HG03521 (cell line): ENCODE results near the gene SWSAP1.
"Not testable (repeated sequence)": the region's sequence is repeated elsewhere in the genome, so short reads cannot be mapped to it uniquely, and the experiment has no call there.

Source experiments
- ATAC-seq: cut with Tn5 transposase; IDR thresholded peaks from one replicate; pipeline ENCODE4 v1.9.1; 2021; ENCODE audit warnings: mild to moderate bottlenecking, moderate library complexity; ENCODE audit not compliant: unreplicated experiment

SWSAP1 gene

DNA sequence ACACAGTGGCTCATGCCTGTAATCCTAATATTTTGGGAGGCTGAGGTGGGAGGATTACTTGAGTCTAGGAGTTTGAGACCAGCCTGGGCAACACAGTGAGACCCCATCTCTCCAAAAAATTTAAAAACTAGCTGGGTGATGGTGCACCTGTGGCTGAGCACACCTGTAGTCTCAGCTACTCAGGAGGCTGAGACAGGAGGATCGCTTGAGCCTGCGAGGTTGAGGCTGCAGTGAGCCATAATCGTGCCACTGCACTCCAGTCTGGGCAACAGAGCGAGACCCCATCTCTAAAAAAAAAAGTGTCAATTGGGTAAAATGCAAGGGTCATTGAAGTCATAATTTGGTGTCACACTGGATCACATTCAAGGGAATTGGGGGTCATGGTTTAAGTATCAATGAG, 20.4 kb upstream of the SWSAP1 start:
- not testable (repeated sequence) for ATAC-seq

DNA sequence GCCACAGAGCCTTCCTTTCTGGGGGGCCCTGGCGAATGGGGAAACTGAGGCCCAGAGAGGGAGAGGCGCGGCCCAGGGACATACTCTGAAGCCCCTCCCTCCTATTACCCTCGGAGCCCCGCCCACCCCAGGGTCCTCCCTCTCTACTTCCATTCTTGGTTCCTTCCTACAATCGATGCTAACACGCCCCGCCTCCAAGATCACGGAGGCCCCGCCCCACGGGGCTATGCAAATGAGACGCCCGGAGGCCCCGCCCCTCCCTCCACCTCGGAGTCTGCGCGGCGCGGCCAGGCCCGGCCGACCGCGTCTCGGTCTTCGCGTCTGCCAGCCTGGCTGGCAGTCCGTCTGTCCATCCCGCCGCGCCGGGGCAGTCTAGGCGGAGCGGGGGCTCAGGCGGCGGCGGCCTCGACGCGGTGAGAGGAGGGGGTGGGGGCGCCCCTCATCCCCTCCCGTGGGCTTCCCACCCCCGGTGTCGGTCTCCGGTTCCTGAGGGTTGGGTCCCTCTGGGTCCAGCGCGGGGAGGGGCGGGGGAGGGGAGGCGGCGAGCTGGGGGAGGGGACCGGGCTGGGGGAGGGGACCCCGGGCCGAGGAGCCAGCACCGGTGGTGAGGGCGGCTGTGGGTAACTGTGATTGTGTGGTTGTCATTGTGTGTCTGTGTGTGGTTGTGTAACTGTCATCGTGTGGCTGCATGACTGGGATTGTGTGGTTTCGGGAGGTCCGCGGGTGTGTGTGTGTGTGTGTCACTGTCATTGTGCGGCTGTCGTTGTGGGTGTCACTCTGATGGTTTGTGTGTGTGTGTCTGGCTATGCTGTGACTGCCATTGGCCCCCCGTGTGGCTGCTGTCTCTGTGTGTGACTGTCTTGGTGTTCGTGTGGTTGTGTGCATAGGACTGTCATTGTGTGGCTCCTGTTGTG, 19.0 kb upstream of the SWSAP1 start, which contains the start of gene PLPPR2:
TSS of gene PLPPR2 (plus strand) at position 273 of the 914 bp plus-strand sequence. CDS start 2,242 bp downstream, outside the sequence.
- ATAC-seq: no peak

DNA sequence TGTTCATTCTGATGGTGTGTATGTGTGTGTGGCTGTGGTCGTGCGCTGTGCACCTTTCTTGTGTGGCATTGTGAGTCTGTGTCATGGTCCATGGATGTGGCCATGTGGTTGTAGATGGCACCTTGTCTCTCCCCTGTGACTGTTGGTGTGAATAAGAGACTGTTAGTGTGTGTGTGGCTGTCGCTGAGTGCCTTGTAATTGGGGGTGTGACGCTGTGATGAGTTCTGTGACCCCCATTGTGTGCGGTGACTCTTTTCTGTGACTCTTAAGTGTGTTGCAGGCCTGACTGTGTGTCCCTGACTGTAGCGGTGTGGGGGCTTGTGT, 18.4 kb upstream of the SWSAP1 start:
- ATAC-seq: no peak

DNA sequence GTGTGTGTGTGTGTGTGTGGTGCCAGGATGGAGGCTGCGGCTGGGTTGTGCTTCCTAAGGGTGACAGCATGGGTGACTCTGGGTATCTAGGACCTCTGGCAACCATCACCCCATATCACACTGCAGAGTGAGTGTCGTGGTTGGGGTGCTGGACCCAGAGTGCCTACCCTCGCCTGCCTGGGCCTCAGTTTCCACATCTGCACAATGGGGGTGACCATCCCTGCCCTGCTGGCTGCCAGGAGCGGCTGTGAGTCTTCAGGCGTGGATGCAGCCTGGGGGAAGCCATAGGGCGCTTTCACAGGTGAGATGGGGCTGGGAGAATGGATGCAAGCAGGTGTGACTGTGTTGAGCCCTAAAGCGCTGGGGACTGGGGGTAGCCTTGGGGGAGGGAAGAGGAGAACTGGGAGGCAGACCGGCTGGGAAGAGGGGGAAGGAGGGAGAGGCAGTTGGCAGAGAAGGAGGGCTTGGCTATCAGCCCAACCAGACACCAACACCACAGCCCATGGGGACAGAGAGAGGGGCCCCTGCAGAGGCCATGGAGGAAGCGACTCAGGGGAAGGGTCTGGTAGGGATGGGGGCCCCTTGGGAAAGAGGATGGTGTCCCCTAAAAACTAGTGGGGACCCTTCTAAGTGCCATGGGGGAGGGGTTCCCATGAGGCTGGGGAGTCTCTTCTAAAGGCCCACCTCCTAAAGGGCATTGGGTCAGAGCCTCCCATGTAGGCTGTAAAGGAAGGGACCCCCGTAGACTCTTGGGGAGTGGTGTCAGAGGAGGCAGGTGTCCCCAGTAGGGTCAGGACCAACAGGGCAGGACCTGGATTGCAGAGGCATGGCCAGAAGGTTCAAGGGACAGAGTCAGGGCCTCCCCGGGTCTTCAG, 17.6 kb upstream of the SWSAP1 start:
- no peak for ATAC-seq

DNA sequence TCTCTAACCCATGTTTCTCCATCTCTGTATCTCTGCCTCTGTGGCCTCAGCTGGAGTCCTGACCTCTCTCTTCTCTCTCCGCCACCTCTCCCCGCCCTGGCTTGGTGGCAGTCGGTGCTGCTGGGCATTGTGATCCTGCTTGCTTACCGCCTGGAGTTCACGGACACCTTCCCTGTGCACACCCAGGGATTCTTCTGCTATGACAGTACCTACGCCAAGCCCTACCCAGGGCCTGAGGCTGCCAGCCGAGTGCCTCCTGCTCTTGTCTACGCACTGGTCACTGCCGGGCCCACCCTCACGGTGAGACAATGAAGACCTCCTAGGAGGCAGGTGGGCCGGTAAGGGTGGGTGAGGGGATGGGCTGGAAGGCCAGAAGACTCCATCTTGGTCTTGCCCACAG, 15.0 kb upstream of the SWSAP1 start:
- no peak for ATAC-seq

DNA sequence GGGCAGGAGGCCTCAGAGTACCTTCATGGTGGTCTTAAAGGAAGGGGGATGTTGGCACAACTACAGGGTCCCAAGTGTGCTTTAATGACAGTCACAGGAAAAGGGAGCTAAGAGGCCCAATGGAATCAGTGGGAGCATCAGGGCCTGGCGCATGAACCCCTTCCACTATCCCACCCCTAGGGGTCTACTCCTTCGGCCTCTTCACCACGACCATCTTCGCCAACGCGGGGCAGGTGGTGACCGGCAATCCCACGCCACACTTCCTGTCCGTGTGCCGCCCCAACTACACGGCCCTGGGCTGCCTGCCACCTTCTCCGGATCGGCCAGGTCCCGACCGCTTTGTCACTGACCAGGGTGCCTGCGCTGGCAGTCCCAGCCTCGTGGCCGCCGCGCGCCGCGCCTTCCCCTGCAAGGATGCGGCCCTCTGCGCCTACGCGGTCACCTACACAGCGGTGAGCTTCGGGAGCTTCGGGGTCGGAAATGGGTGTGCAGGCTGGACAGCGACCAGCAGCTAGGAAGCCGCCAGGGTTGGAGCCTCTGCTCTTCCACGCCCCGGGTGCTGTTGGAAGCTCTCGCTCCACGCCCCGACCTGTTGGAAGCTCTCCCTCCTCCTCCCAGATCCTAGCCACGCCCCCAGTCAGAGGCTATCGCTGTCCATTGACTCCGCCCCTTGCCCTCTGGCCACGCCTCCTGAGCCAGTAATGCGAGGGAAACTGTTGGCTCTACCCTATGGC, 13.3 kb upstream of the SWSAP1 start:
- ATAC-seq: no peak

DNA sequence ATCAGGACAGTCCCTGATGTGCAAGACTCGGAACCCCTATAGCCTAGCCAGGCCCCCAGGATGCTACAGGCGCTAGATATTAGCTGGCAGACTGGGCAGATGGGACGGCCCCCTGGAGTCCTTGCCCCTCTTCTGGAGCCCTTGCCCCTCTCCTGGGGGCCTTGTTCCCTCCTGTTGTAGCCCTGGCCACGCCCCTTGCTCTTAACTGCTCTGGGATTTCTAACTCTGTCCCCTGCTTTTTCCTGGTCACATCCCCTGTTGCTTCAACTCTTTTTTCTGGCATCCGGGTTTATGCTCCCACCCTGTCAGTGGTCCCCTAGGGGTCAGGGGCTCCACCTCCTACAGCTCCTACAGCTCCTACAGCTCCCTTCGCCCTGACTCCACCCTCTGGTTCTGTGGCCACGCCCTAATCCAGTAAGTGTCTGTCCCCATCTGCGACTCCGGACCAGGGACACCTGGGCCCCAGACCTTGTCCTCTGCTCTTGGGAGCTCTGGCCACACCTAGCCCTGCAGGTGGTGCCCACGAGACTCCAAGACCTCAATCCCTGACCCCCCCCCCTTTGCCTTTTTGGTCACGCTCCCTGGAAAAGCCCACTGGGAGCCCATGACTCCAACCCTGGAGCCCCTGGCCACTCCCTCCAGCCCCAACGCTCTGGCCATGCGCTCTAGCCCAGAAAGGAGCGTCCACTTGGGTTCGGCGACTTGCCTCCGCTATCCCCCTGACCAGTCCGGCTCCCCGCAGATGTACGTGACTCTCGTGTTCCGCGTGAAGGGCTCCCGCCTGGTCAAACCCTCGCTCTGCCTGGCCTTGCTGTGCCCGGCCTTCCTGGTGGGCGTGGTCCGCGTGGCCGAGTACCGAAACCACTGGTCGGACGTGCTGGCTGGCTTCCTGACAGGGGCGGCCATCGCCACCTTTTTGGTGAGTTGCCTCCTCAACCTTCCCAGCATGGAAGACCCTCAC, 12.4 kb upstream of the SWSAP1 start:
- no peak for ATAC-seq

DNA sequence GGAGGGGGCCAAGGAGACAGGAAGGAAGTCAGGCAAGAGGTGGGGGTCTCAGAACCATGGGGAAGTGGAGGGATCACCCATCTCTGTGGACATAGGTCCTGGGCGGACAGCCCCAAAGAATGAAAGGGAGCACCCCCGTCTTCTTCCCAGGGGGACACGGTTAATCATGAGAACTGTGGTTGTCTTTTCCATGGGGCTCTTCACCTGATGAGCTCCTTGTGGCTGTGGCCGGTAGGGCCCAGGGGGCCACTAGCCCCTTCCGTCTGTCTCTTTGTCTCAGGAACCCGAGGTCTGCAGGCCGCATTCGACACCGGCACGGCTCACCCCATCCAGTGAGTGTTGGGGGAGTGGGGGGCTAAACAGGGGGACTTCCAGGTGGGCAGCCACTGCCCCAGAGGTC, 10.6 kb upstream of the SWSAP1 start:
- no peak for ATAC-seq

DNA sequence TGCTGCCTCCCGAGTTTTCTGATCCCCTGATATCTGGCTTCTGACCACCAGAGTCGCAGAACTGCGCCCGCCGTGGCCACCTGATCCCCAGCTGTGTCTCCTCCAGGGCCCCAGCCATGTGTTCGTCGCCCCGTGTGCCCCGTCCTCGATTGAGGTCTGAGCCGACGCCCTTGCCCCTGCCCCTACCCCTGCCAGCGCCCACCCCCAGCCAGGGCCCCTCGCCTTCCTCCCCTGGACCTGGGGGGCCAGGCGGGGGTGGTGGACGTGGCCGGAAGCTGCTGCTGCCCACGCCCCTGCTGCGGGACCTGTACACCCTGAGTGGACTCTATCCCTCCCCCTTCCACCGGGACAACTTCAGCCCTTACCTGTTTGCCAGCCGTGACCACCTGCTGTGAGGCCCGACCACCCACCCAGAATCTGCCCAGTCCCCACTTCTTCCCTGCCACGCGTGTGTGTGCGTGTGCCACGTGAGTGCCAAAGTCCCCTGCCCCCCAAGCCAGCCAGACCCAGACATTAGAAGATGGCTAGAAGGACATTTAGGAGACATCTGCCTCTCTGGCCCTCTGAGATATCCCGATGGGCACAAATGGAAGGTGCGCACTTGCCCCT, 10.1 kb upstream of the SWSAP1 start:
- ATAC-seq: no peak

DNA sequence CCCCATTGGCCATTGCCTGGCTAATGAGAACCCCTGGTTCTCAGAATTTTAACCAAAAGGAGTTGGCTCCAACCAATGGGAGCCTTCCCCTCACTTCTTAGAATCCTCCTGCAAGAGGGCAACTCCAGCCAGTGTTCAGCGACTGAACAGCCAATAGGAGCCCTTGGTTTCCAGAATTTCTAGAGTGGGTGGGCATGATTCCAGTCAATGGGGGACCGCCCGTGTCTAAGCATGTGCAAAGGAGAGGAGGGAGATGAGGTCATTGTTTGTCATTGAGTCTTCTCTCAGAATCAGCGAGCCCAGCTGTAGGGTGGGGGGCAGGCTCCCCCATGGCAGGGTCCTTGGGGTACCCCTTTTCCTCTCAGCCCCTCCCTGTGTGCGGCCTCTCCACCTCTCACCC, 9.5 kb upstream of the SWSAP1 start:
- no peak for ATAC-seq

DNA sequence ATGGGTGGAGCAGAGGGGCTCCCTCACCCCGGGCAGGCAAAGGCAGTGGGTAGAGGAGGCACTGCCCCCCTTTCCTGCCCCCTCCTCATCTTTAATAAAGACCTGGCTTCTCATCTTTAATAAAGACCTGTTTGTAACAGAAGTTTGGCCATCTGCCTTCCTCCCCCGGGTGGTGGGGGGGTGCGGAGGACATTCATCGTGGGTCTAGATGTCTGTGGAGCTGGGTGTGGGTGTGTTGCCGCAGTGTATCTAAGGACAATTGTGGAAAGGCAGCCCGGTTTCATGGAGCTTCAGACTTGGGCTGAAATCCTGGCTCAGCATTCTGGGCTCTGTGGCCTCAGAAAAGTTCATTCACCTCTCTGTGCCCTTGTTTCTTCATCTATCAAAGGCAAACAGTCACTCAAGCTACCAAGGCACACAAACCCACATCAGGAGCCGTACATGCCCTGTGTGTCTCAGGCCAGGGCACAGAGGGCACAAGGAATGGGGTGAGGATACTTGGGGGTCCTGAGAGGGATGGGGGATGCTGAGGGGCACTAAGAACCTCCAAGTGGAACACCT, 8.8 kb upstream of the SWSAP1 start:
- ATAC-seq: no peak

DNA sequence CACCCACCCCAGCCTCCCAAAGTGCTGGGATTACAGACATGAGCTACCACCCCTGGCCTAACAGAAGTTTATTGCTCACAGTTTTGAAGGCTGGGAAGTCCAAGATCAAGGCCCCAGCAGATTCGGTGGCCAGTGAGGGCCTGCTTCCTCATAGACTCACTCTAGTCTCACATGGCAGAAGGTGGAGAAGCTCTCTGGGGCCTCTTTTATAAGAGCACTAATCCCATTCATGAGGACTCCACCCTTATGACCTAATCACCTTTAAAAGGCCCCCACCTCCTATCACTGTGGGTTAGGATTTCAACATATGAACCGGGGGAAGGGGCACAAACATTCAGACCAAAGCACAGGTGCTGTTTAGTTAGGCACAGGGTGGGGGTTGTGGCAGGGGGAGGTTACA, 6.9 kb upstream of the SWSAP1 start:
- ATAC-seq: no peak

DNA sequence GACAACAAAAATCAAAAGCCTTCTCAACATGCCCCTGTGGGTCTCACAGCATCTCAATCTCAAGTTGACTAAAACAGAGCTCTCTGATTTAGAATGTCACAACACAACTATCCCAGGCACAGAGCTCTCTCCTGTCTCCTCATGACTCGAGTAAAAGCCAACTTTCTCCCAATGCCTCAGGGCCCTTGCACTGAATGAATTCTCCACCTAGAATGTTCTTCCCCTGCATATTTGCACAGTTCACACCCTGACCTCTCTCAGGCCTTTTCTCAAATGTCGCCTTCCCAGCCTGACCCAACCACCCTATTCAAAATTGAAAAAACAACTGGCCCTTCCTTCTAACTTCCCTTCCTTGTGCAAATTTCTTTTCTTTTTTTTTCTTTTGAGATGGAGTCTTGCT, 3.7 kb upstream of the SWSAP1 start:
- ATAC-seq: no peak

DNA sequence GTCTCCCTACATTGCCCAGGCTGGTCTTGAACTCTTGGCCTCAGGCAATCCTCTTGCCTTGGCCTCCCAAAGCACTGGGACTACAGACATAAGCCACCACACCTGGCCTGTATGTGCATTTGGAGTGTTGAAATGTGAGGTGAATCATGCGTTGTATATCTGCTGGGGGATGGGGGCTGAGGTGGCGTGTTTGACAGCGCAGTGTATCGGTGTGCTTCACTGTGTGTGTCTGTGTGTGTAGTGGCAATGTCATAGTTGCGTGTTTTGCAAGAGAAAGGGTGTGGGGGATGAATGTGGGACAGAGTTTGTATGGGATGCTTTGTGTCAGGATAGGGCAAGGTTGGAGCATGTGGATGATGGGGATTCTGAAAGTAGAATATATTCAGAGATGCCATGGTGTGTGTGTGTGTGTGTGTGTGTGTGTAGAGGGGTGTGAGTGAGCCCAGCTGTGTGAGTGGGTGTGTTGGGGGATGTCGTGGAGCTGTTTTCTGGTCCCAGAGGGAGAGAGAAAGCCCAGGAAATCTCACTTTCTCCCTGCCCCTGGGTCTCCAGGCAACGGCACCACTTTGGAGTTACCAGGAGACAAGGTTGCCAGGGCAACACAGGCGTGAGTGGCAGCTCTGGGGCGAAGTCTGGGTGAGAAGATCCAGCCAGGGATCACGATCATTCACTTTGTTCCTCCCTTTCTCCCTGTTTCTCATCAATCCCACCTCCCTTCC, 1.1 kb upstream of the SWSAP1 start:
- ATAC-seq: no peak

DNA sequence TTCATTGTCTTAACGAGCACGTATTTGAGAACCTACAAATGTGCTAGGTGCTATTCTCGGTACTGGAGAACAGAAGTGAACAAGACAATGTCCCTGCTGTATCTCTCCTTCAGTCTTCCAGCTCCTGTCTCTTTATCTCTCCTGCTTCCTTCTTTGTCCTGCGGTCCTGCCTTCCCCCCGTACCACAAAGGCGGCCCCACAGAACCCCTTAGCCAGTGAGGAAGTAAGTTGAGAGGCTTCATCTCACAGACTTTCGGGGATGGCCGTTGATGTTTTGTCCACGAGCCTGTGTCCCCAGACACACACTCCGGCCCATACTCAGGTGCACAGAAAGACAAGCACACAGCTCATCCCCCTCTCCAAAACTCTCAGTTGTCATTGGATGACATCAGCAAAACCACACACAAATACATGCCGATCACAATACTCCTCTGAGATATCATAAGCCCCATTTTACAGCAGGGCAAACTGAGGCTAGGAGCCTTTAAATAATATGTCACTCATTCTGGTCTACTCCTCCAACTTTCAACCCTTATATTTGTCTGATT, 507 bp upstream of the SWSAP1 start:
- ATAC-seq: no peak

DNA sequence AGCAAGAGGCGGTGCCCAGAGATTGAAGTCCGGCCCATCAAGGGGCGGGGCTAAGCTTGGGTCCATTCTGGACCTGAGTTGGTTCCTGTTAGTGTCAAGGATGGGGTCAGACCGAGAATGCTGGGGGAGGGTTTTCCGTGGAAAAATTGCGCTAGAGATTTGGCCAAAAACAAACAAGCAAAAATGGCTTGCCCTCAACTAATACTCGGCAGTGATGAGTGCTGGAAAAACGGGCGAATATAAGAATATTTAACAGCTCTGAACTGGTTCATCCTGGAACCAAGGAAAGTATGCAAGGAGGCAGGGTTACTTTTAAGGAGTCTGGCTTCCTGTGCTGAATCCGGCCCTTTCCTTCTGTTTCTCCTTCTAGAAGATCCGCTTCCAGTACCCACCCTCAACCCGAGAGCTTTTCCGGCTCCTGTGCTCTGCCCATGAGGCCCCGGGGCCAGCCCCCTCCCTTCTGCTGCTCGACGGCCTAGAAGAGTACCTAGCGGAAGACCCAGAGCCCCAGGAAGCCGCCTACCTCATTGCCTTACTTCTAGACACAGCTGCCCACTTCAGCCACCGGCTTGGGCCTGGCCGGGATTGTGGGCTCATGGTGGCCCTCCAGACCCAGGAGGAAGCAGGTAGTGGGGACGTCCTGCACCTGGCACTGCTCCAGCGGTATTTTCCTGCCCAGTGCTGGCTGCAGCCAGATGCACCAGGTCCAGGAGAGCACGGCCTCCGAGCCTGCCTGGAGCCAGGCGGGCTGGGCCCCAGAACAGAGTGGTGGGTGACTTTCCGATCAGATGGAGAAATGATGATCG, 880 bp downstream of the SWSAP1 start:
- ATAC-seq: no peak

DNA sequence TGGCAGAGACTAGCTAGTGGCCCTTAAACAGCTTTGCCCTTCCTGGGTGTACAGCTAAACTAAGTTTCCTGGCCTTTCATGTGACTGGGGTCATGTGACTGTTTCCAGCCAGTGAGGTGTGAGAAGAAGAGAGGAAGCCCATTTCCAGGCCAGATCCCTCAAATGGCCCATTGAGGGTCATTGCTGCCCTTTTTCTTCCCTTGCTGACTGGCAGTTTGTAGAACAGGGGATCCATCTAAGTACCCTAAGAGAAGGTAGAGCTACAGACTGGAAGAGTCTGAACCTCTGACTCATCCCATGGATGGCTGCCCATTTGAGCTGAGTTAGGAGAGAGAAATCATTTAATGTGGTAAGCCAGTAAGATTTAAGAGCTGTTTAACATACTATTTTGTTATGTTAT, 2.8 kb downstream of the SWSAP1 start:
- no peak for ATAC-seq

DNA sequence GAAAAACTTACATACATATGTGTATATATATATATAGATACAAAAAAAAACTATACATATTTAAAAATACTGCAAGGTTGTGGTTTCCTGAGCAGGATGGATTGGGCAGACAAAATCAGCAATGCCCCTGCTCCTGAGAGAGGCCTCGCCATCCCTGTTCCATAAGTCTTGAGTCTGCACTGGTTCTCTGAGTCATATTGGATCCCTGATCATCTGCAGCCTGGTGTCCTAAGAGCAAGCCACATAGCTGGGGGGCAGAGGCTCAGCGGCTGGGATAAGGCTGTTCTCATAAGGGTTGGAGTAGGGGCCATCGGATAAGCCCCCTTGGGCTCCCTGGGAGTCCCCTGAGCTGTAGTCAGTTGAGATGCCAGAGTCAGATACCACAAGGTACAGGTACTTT, 3.3 kb downstream of the SWSAP1 start:
- ATAC-seq: no peak
